DOHH2 (cell line): Measurements from ENCODE around the gene SLC39A13.

Experiments used
- H3F3A ChIP-seq: fragments of 200-600 bp; sonication (generic), shearing (Covaris generic); 2 replicates; pipeline ENCODE4 v1.6.0; 2016; ENCODE audit warnings: antibody characterized with exemption, mild to moderate bottlenecking; ENCODE audit not compliant: control insufficient read depth, insufficient read depth
- H3K27ac ChIP-seq: fragments of 200-600 bp; sonication (generic); 2 replicates; pipeline ENCODE4 v1.5.1; 2014; ENCODE audit warnings: low read depth, mild to moderate bottlenecking, low read length, moderate library complexity
- H3K27me3 ChIP-seq: fragments of 200-600 bp; sonication (generic); 2 replicates; pipeline ENCODE4 v1.6.1; 2014; ENCODE audit warnings: mild to moderate bottlenecking, low read length, mixed read lengths; ENCODE audit not compliant: control insufficient read depth
- H3K36me3 ChIP-seq: fragments of 200-600 bp; sonication (generic); 2 replicates; pipeline ENCODE4 v1.6.1; 2014; ENCODE audit warnings: mild to moderate bottlenecking, low read length, moderate library complexity, mixed read lengths; ENCODE audit not compliant: control insufficient read depth
- H3K4me1 ChIP-seq: fragments of 200-600 bp; sonication (generic); 2 replicates; pipeline ENCODE4 v1.6.1; 2014; ENCODE audit warnings: mild to moderate bottlenecking, low read length, mixed read lengths; ENCODE audit not compliant: control insufficient read depth
- H3K4me2 ChIP-seq: fragments of 200-600 bp; sonication (generic); 2 replicates; pipeline ENCODE4 v1.6.0; 2014; ENCODE audit warnings: mild to moderate bottlenecking, low read length, moderate library complexity
- H3K4me3 ChIP-seq: fragments of 200-600 bp; sonication (generic); 2 replicates; pipeline ENCODE4 v1.5.1; 2014; ENCODE audit warnings: mild to moderate bottlenecking, low read length, mixed read lengths
- H3K79me2 ChIP-seq: fragments of 200-600 bp; sonication (generic); 2 replicates; pipeline ENCODE4 v1.6.1; 2014; ENCODE audit warnings: mild to moderate bottlenecking, low read length, mixed read lengths; ENCODE audit not compliant: control insufficient read depth
- H3K9me2 ChIP-seq: fragments of 200-600 bp; sonication (generic); replicated peaks from 2 replicates; pipeline ENCODE4 v1.6.1; 2014; ENCODE audit warnings: mild to moderate bottlenecking, low read length, mixed read lengths; ENCODE audit not compliant: control insufficient read depth
- H3K9me3 ChIP-seq: fragments of 200-600 bp; sonication (generic); 2 replicates; pipeline ENCODE4 v1.6.1; 2014; ENCODE audit warnings: antibody characterized with exemption, low read length, mixed read lengths; ENCODE audit not compliant: control insufficient read depth, insufficient read depth
- H4K20me1 ChIP-seq: fragments of 200-600 bp; sonication (generic); 2 replicates; pipeline ENCODE4 v1.6.0; 2014; ENCODE audit warnings: low read depth, mild to moderate bottlenecking, antibody characterized with exemption, low read length, moderate library complexity; ENCODE audit not compliant: control insufficient read depth, insufficient read depth
- EZH2phosphoT487 ChIP-seq: fragments of 200-600 bp; sonication (generic); IDR thresholded peaks from 2 replicates; pipeline ENCODE4 v1.6.1; 2017; ENCODE audit warnings: borderline replicate concordance, mild to moderate bottlenecking, antibody characterized with exemption, low read length, moderate library complexity, mixed read lengths
- TF ChIP-seq, protein P1 (sequence below): fragments of 200-600 bp; sonication (generic); IDR thresholded peaks from one replicate; pipeline ENCODE4 v1.5.1; 2014; ENCODE audit warnings: antibody characterized with exemption, mild to moderate bottlenecking, low read depth, low read length; ENCODE audit not compliant: poor library complexity, severe bottlenecking

SLC39A13 gene

DNA sequence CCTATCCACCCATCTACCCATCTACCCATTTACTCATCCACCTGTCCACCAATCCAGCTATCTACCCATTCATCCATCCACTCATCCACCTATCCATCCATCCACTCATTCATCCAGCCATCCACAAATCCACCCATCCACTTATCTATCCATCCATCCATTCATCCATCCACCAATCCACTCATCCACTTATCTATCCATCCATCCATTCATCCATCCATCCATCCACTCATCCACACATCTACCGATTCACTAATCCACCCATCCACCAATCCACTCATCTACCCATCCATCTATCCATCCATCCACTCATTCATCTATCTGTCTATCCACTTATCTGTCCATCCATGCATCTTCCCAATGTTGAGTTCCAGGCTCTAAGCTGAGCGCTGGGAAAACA lies 28.3 kb upstream of the SLC39A13 start:
- no peak overlapping the region for H3K27ac ChIP-seq
- H3K4me3 ChIP-seq = no peak overlapping the region
- H3K4me1 ChIP-seq = peaks cover 41% of the 10 kb centered on the region
- H3K27me3 ChIP-seq = no peaks in the 10 kb centered on the region
- H3K9me2 ChIP-seq = no peaks in the 10 kb centered on the region
- H3K4me2 ChIP-seq = no peak overlapping the region
- TF ChIP-seq, protein P1, sequence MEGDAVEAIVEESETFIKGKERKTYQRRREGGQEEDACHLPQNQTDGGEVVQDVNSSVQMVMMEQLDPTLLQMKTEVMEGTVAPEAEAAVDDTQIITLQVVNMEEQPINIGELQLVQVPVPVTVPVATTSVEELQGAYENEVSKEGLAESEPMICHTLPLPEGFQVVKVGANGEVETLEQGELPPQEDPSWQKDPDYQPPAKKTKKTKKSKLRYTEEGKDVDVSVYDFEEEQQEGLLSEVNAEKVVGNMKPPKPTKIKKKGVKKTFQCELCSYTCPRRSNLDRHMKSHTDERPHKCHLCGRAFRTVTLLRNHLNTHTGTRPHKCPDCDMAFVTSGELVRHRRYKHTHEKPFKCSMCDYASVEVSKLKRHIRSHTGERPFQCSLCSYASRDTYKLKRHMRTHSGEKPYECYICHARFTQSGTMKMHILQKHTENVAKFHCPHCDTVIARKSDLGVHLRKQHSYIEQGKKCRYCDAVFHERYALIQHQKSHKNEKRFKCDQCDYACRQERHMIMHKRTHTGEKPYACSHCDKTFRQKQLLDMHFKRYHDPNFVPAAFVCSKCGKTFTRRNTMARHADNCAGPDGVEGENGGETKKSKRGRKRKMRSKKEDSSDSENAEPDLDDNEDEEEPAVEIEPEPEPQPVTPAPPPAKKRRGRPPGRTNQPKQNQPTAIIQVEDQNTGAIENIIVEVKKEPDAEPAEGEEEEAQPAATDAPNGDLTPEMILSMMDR = no peak
- TF ChIP-seq EZH2phosphoT487 = no peak
- no peaks in the 10 kb centered on the region for H3K9me3 ChIP-seq
- no peaks in the 10 kb centered on the region for H4K20me1 ChIP-seq
- no peaks in the 10 kb centered on the region for H3F3A ChIP-seq
- H3K79me2 ChIP-seq = peaks cover 38% of the 10 kb centered on the region
- peaks cover 26% of the 10 kb centered on the region for H3K36me3 ChIP-seq

DNA sequence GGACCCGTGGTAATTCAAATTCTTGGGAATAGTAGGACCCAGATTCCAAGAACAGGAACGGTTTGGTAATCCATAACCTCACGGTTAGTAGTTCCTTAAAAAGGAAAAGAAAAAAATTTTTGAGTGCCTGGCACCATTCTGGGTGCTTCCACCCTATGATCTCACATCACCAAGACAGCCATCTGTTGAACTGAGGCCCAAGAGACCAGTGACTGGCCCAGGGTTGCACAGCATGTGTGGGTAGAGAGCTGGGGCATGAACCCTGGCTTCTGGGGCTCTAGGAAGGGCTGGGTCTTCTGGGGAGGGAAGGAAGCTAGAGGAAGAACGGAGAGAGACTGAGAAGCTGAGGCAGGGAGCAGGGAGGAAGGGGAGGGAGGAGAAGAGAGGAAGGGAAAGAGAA lies 25.3 kb upstream of the SLC39A13 start:
- Histone ChIP-seq H3F3A (no peaks in the 10 kb centered on the region), H3K36me3 (peaks cover 1% of the 10 kb centered on the region; the same call in 1 of the 2 replicates), H3K9me2 (no peaks in the 10 kb centered on the region), H3K27ac (no peak overlapping the region), H3K27me3 (no peaks in the 10 kb centered on the region), H3K4me1 (peaks cover 22% of the 10 kb centered on the region), H3K4me2 (no peak overlapping the region), H3K79me2 (peaks cover 8% of the 10 kb centered on the region), H4K20me1 (no peaks in the 10 kb centered on the region), H3K9me3 (no peaks in the 10 kb centered on the region), H3K4me3 (no peak overlapping the region)
- no peak for TF ChIP-seq EZH2phosphoT487
- TF ChIP-seq, protein P1 = no peak

DNA sequence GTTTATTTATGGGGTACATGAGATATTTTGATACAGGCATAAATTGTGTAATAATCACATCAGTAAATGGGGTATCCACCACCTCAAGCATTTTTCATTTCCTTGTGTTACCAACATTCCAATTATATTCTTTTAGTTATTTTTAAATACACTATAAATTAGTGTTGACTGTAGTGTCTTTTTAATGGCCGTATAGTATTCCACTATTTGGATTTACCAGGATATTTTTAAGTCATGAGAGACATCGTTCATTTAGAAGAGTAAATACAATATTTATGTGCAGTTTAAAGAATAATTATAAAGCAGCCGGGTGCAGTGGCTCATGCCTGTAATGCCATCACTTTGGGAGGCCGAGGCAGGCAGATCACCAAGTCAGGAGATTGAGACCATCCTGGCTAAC lies 23.9 kb upstream of the SLC39A13 start:
- H3K4me3 ChIP-seq = no peak overlapping the region
- peaks cover 16% of the 10 kb centered on the region for H3K4me1 ChIP-seq
- H3K36me3 ChIP-seq = no peaks in the 10 kb centered on the region
- H3K27ac ChIP-seq = no peak overlapping the region
- no peaks in the 10 kb centered on the region for H3K9me3 ChIP-seq
- H3K27me3 ChIP-seq = no peaks in the 10 kb centered on the region
- TF ChIP-seq, protein P1 = no peak
- no peak for TF ChIP-seq EZH2phosphoT487
- H3F3A ChIP-seq = no peaks in the 10 kb centered on the region
- no peaks in the 10 kb centered on the region for H4K20me1 ChIP-seq
- no peak overlapping the region for H3K4me2 ChIP-seq
- H3K9me2 ChIP-seq = no peaks in the 10 kb centered on the region
- H3K79me2 ChIP-seq = no peaks in the 10 kb centered on the region
